CD4-positive, alpha-beta T cell (primary cell): Measurements from ENCODE around the gene GALK1. TPM values are rescaled to one million over a fixed set of nuclear protein-coding genes. Genes with fewer than 3 reads are reported as not detected.
A peak's percentile ranks its signal among the peaks of the same experiment; 100 is the strongest.

ENCODE experiments used
- ATAC-seq: fragments of 200-7000 bp; cut with Tn5 transposase; one replicate; pipeline ENCODE4 v1.10.0; 2022; ENCODE audit warnings: mild to moderate bottlenecking; ENCODE audit not compliant: poor library complexity
- CTCF ChIA-PET: fragments of 350-600 bp; sonication (Branson Sonifier 250); formaldehyde crosslinking; loops from one replicate; lab custom pipeline; 2021; ENCODE audit warnings: antibody characterized with exemption, inconsistent platforms; lab: Charles Lee
- POLR2A ChIA-PET: fragments of 350-600 bp; sonication (Branson Sonifier 250); formaldehyde crosslinking; loops from one replicate; lab custom pipeline; 2021; ENCODE audit warnings: antibody characterized with exemption, inconsistent platforms; lab: Charles Lee
- DNase-seq, 14 experiments: peaks; one replicate each; pipeline ENCODE4 v3.0.0-alpha.2; 2013 to 2020; ENCODE audit warnings: mixed read lengths in 2 of 14
- H3K27ac ChIP-seq, 2 donors: one replicate each; pipeline versions ENCODE4 v1.5.1 to v1.7.0; 2013; ENCODE audit warnings: low read length in 2 of 2, low read depth in 1 of 2, mild to moderate bottlenecking in 1 of 2
- H3K27me3 ChIP-seq, 2 experiments: 1 replicate in 1 of 2; 2 replicates in 1 of 2; pipeline versions ENCODE4 v1.6.1 to v1.7.0; 2013; ENCODE audit warnings: low read length in 2 of 2, control low read depth in 1 of 2, mild to moderate bottlenecking in 1 of 2, moderate library complexity in 1 of 2; ENCODE audit not compliant: insufficient read depth in 2 of 2, control insufficient read depth in 1 of 2
- H3K36me3 ChIP-seq: one replicate; pipeline ENCODE4 v1.6.1; 2013; ENCODE audit warnings: low read length, control low read depth; ENCODE audit not compliant: insufficient read depth
- H3K4me1 ChIP-seq: one replicate; pipeline ENCODE4 v1.6.1; 2013; ENCODE audit warnings: low read length, control low read depth; ENCODE audit not compliant: insufficient read depth
- H3K4me3 ChIP-seq: one replicate; pipeline ENCODE4 v1.5.1; 2013; ENCODE audit warnings: mild to moderate bottlenecking, low read length, moderate library complexity
- H3K9me3 ChIP-seq, 2 experiments: 1 replicate in 1 of 2; 2 replicates in 1 of 2; pipeline versions ENCODE4 v1.6.1 to v1.7.0; 2013; ENCODE audit warnings: low read length in 2 of 2, mild to moderate bottlenecking in 2 of 2, control low read depth in 1 of 2, moderate library complexity in 1 of 2; ENCODE audit not compliant: control insufficient read depth in 1 of 2, insufficient read depth in 1 of 2
- H3K27ac Mint-ChIP-seq: one replicate; pipeline ENCODE4 v1.8.0; 2020; ENCODE audit warnings: mixed read lengths
- H3K27me3 Mint-ChIP-seq: one replicate; pipeline ENCODE4 v1.8.0; 2021; ENCODE audit warnings: mixed read lengths
- H3K36me3 Mint-ChIP-seq: one replicate; pipeline ENCODE4 v1.8.0; 2021; ENCODE audit warnings: low read depth, mixed read lengths
- H3K4me1 Mint-ChIP-seq: one replicate; pipeline ENCODE4 v1.8.0; 2021; ENCODE audit warnings: low read depth, mixed read lengths
- H3K4me3 Mint-ChIP-seq: one replicate; pipeline ENCODE4 v1.8.0; 2020; ENCODE audit warnings: mild to moderate bottlenecking, mixed read lengths
- H3K9me3 Mint-ChIP-seq: one replicate; pipeline ENCODE4 v1.8.0; 2020; ENCODE audit warnings: mixed read lengths
- CTCF ChIP-seq: fragments of 200-600 bp; IDR thresholded peaks from one replicate; pipeline ENCODE4 v1.8.0; 2022; ENCODE audit warnings: antibody characterized with exemption, mild to moderate bottlenecking
- intact Hi-C, 2 experiments: fragments of 100-400 bp; cut with DNase I in 1 of 2; cut with micrococcal nuclease in 1 of 2; formaldehyde crosslinking; loops; one replicate each; pipeline versions ENCODE4 v1.15.1 to v1.9.0; 2023 to 2025; cut with DNase I, micrococcal nuclease
- total RNA-seq, 174 experiments: library from RNA in 2 of 174; stranded (reverse) in 2 of 174; gene quantifications; one replicate each; pipeline ENCODE4 v1.2.3 and lab custom pipeline; 2021 to 2026

Gene GALK1
- total RNA-seq, 2 experiments from 2014 or later = 5.9 to 6.0 TPM

DNA sequence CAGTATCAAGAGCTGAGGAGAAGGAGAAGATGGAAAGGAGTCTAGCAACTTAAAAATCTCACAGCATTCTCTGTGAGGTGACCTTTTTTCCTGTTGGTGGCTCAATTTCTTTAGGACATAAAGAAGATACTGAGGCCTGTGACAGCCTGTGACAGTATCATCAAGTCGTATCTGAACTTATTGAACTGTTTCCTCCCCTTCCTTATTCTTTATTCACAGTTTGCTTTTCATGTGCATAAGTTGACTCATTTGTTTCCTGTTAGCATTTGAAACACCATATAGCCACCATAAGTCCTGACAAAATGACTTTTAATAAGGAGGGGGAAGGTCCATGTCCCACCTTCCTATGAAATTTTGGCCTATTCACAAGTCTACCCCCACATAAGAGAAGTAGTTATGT lies 28.5 kb upstream of the GALK1 start:
- peaks cover 26% of the 10 kb centered on the region for H3K4me1 Mint-ChIP-seq
- H3K27me3 Mint-ChIP-seq = no peaks in the 10 kb centered on the region
- Histone ChIP-seq H3K4me3 (no peak overlapping the region), H3K27me3 (no peaks in the 10 kb centered on the region), H3K4me1 (no peaks in the 10 kb centered on the region), H3K27ac (no peak overlapping the region), H3K9me3 (no peaks in the 10 kb centered on the region), H3K36me3 (peaks cover 43% of the 10 kb centered on the region)
- H3K27ac Mint-ChIP-seq = no peak overlapping the region
- ATAC-seq (no peak), DNase-seq (no peak)
- POLR2A ChIA-PET = no interaction called here
- H3K9me3 Mint-ChIP-seq = no peaks in the 10 kb centered on the region
- TF ChIP-seq CTCF = no peak
- intact Hi-C loops = no loop called here
- CTCF ChIA-PET = interaction anchor here (0.9 kb wide), 1 partner anchor 36 kb away, joined by 6 read pairs; no protein-coding TSS in a partner anchor
- H3K36me3 Mint-ChIP-seq = peaks cover 59% of the 10 kb centered on the region
- no peak overlapping the region for H3K4me3 Mint-ChIP-seq

- H3K36me3 ChIP-seq = peaks cover 36% of the 10 kb centered on the region
- H3K4me3 Mint-ChIP-seq = no peak overlapping the region
- H3K4me1 Mint-ChIP-seq = peaks cover 31% of the 10 kb centered on the region
- H3K27me3 Mint-ChIP-seq = no peaks in the 10 kb centered on the region
- no peak overlapping the region for H3K4me3 ChIP-seq
- DNase-seq (no peak), ATAC-seq (no peak)
- intact Hi-C loops = no loop called here
- ChIA-PET POLR2A (interaction anchor here (1.0 kb wide), 1 partner anchor 15 kb away, joined by 4 read pairs; no protein-coding TSS in a partner anchor), CTCF (no interaction called here)
- peaks cover 17% of the 10 kb centered on the region for H3K4me1 ChIP-seq
- peaks cover 44% of the 10 kb centered on the region for H3K36me3 Mint-ChIP-seq
- H3K27ac Mint-ChIP-seq = no peak overlapping the region
- H3K27me3 ChIP-seq = no peaks in the 10 kb centered on the region
- no peak for TF ChIP-seq CTCF
- H3K9me3 ChIP-seq = no peaks in the 10 kb centered on the region
- H3K9me3 Mint-ChIP-seq = no peaks in the 10 kb centered on the region
- H3K27ac ChIP-seq = no peak overlapping the region
Measured at GRCh38 chr17:75791254-75791653, 26.3 kb upstream of the GALK1 start.

- H3K27ac Mint-ChIP-seq = peak overlapping the region; percentile 93
- peak in 11 of 14 experiments; percentile 29 to 96 (median 88) for DNase-seq
- H3K27ac ChIP-seq = peak overlapping the region; percentile 99 to 100
- H3K27me3 ChIP-seq = no peaks in the 10 kb centered on the region
- ChIA-PET POLR2A (interaction anchor here (0.6 to 6.6 kb wide), 31 partner anchors 10 to 514 kb away, joined by 3 to 112 read pairs (median 5); partner anchors contain the start of genes GALK1, MIF4GD, RECQL5 and SAP30BP), CTCF (interaction anchor here (0.8 to 5.2 kb wide), 5 partner anchors 12 to 111 kb away, joined by 3 to 25 read pairs (median 5); partner anchors contain the start of genes GALK1 and TRIM65)
- intact Hi-C loops = loop anchor here (2.0 to 10.0 kb wide), 5 partner anchors 33 to 950 kb away; partner anchors contain the start of genes MFSD11 (in 1 of the 2), SRSF2 (in 1 of the 2) and WBP2 (in 1 of the 2)
- H3K4me1 Mint-ChIP-seq = peaks cover 45% of the 10 kb centered on the region
- peaks cover 45% of the 10 kb centered on the region for H3K4me1 ChIP-seq
- no peaks in the 10 kb centered on the region for H3K9me3 Mint-ChIP-seq
- peak overlapping the region; percentile 92 for H3K4me3 Mint-ChIP-seq
- TF ChIP-seq CTCF = no peak
- no peaks in the 10 kb centered on the region for H3K9me3 ChIP-seq
- peak overlapping the region; percentile 69 for H3K4me3 ChIP-seq
- H3K36me3 Mint-ChIP-seq = peaks cover 5% of the 10 kb centered on the region
- ATAC-seq = peak; percentile 2
- no peaks in the 10 kb centered on the region for H3K27me3 Mint-ChIP-seq
- no peaks in the 10 kb centered on the region for H3K36me3 ChIP-seq
Measured at GRCh38 chr17:75785016-75785890, 20.3 kb upstream of the GALK1 start.
